ENCODE measurements around the gene ACTN1.

GRCh38 chr14:68945190-68945584 is 33.9 kb downstream of the ACTN1 start:
- TF ChIP-seq POLR2AphosphoS5 (IDR thresholded peaks at IDR 0.05; ENCODE audit: insufficient read depth in 1 of 2, low read depth in 1 of 2) (no peak), POLR2A (IDR thresholded peaks at IDR 0.05) (no peak), CTCF (IDR thresholded peaks at IDR 0.05) (no peak)
